Esophagus squamous epithelium (tissue), 4 donors: ENCODE results near the gene WNT9B.

Experiments used
- POLR2A ChIP-seq, 4 donors: fragments of 450-650 bp; IDR thresholded peaks; one replicate each; pipeline ENCODE4 v1.6.1; 2017; ENCODE audit warnings: antibody characterized with exemption in 4 of 4, mild to moderate bottlenecking in 4 of 4, moderate library complexity in 3 of 4
- TF ChIP-seq, protein P1 (sequence below), 6 experiments: fragments of 450-650 bp in 4 of 6; fragments of 200-600 bp in 2 of 6; sonication (generic) in 2 of 6; IDR thresholded peaks; one replicate each; pipeline ENCODE4 v1.5.1; 2016 to 2019; ENCODE audit warnings: antibody characterized with exemption in 6 of 6, mild to moderate bottlenecking in 4 of 6, moderate library complexity in 4 of 6

DNA sequence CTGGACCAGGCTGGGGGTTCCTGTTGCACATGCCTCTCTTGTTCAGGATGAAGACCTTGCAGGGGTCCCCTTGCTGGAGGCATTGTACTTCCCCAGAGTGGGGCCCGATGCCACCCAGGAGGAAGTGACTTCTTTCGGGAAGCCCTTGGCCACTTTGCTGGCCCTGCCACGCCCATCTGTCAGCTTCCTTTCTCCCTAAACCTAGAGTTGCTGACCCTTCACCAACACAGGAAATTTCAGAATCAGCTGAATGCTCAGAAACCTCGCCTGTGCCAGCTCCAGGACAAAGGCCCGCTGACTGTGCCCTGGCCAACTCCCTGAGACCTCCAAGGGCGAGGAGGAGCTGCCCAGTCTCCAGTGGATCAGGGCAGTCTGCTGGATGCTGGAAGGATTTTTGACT, 26.7 kb downstream of the WNT9B start:
- TF ChIP-seq POLR2A (IDR thresholded peaks at IDR 0.05) = no peak
- TF ChIP-seq, protein P1, sequence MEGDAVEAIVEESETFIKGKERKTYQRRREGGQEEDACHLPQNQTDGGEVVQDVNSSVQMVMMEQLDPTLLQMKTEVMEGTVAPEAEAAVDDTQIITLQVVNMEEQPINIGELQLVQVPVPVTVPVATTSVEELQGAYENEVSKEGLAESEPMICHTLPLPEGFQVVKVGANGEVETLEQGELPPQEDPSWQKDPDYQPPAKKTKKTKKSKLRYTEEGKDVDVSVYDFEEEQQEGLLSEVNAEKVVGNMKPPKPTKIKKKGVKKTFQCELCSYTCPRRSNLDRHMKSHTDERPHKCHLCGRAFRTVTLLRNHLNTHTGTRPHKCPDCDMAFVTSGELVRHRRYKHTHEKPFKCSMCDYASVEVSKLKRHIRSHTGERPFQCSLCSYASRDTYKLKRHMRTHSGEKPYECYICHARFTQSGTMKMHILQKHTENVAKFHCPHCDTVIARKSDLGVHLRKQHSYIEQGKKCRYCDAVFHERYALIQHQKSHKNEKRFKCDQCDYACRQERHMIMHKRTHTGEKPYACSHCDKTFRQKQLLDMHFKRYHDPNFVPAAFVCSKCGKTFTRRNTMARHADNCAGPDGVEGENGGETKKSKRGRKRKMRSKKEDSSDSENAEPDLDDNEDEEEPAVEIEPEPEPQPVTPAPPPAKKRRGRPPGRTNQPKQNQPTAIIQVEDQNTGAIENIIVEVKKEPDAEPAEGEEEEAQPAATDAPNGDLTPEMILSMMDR (IDR thresholded peaks at IDR 0.05) = no peak
